Measurements from ENCODE around the gene TMEM143.

Gene TMEM143

DNA sequence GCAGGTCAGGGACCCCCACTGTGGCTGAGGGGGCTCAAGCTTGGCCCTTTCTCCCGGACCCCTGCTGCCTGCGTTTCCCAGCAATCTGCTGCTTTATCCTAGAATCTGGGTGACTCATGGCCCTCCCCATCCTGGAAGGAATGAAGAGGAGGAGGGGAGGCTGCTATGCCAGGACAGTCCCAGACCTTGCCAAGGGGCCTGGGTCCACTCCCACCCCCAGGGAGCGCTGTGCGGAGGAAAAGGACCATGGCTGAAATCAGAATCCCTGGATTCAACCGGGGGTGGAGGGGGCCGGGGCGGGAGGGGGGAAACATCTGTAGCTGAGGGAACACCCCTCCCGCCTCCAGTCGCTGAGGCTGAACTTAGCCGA is 73.4 kb downstream of the TMEM143 start:
- TF ChIP-seq TCF12 (IDR thresholded peaks at IDR 0.05; ENCODE audit: low read depth) (no peak), TEAD4 (IDR thresholded peaks at IDR 0.05) (no peak), TAF1 (IDR thresholded peaks at IDR 0.05; ENCODE audit: low read depth) (no peak), EP300 (IDR thresholded peaks at IDR 0.05; ENCODE audit: borderline replicate concordance) (no peak), CREB1 (IDR thresholded peaks at IDR 0.05; ENCODE audit: low read depth) (no peak), ZBTB7A (IDR thresholded peaks at IDR 0.05; ENCODE audit: low read depth) (no peak), CEBPB (IDR thresholded peaks at IDR 0.05) (no peak), YY1 (IDR thresholded peaks at IDR 0.05; ENCODE audit: low read depth) (no peak), FOXM1 (IDR thresholded peaks at IDR 0.05; ENCODE audit: borderline replicate concordance, low read depth) (no peak)
- TF ChIP-seq, protein P1, sequence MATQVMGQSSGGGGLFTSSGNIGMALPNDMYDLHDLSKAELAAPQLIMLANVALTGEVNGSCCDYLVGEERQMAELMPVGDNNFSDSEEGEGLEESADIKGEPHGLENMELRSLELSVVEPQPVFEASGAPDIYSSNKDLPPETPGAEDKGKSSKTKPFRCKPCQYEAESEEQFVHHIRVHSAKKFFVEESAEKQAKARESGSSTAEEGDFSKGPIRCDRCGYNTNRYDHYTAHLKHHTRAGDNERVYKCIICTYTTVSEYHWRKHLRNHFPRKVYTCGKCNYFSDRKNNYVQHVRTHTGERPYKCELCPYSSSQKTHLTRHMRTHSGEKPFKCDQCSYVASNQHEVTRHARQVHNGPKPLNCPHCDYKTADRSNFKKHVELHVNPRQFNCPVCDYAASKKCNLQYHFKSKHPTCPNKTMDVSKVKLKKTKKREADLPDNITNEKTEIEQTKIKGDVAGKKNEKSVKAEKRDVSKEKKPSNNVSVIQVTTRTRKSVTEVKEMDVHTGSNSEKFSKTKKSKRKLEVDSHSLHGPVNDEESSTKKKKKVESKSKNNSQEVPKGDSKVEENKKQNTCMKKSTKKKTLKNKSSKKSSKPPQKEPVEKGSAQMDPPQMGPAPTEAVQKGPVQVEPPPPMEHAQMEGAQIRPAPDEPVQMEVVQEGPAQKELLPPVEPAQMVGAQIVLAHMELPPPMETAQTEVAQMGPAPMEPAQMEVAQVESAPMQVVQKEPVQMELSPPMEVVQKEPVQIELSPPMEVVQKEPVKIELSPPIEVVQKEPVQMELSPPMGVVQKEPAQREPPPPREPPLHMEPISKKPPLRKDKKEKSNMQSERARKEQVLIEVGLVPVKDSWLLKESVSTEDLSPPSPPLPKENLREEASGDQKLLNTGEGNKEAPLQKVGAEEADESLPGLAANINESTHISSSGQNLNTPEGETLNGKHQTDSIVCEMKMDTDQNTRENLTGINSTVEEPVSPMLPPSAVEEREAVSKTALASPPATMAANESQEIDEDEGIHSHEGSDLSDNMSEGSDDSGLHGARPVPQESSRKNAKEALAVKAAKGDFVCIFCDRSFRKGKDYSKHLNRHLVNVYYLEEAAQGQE (IDR thresholded peaks at IDR 0.05; ENCODE audit: low read depth) = no peak

DNA sequence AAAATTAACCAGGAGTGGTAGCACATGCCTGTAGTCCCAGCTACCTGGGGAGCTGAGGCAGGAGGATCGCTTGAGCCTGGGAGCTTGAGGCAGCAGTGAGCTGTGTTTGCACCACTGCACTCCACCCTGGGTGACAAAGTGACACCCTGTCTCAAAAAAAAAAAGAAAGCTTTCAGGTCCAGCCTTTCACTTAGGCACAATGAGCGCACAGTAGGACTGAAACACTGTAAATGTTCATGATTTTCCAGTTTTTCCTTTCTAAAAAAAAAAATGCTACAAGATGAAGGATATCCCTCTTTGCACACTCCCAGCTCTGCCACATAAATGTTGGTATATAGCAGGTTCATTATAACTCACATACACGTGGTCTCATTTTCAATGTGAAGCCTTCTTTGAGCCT is 76.0 kb downstream of the TMEM143 start:
- TF ChIP-seq, protein P2, sequence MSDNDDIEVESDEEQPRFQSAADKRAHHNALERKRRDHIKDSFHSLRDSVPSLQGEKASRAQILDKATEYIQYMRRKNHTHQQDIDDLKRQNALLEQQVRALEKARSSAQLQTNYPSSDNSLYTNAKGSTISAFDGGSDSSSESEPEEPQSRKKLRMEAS (IDR thresholded peaks at IDR 0.05) = no peak
- TF ChIP-seq NFIC (IDR thresholded peaks at IDR 0.05) (no peak), TCF12 (IDR thresholded peaks at IDR 0.05; ENCODE audit: low read depth) (no peak), YY1 (IDR thresholded peaks at IDR 0.05; ENCODE audit: low read depth) (no peak), ZBTB7A (IDR thresholded peaks at IDR 0.05; ENCODE audit: low read depth) (no peak), EP300 (IDR thresholded peaks at IDR 0.05; ENCODE audit: borderline replicate concordance) (no peak), CREB1 (IDR thresholded peaks at IDR 0.05; ENCODE audit: low read depth) (no peak)
- TF ChIP-seq, protein P3, sequence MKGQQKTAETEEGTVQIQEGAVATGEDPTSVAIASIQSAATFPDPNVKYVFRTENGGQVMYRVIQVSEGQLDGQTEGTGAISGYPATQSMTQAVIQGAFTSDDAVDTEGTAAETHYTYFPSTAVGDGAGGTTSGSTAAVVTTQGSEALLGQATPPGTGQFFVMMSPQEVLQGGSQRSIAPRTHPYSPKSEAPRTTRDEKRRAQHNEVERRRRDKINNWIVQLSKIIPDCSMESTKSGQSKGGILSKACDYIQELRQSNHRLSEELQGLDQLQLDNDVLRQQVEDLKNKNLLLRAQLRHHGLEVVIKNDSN (IDR thresholded peaks at IDR 0.05) = no peak

DNA sequence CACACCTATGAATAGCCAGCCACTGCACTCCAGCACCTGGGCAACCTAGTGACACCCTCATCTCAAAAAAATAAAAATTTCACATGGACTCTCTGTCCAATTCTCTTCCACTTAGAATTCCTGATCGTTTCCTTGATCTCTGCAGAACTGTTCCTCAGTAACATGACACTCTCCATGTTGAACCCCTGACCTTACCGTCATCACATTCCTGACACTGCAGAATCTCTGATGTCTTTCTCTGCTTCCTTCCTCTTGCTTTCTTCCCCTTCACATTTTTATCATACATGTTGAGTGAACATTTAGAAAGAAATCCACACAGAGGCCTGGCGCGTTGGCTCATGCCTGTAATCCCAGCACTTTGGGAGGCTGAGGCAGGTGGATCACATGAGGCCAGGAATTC is 78.8 kb downstream of the TMEM143 start:
- TF ChIP-seq NFIC (IDR thresholded peaks at IDR 0.05) (no peak), TCF12 (IDR thresholded peaks at IDR 0.05; ENCODE audit: low read depth) (no peak), FOXM1 (IDR thresholded peaks at IDR 0.05; ENCODE audit: borderline replicate concordance, low read depth) (no peak), EGR1 (IDR thresholded peaks at IDR 0.05) (no peak), EP300 (IDR thresholded peaks at IDR 0.05; ENCODE audit: borderline replicate concordance) (no peak), TAF1 (IDR thresholded peaks at IDR 0.05; ENCODE audit: low read depth) (no peak), TEAD4 (IDR thresholded peaks at IDR 0.05) (no peak), YY1 (IDR thresholded peaks at IDR 0.05; ENCODE audit: low read depth) (no peak), RAD21 (IDR thresholded peaks at IDR 0.05; ENCODE audit: low read depth) (no peak), CEBPB (IDR thresholded peaks at IDR 0.05) (no peak), ZBTB7A (IDR thresholded peaks at IDR 0.05; ENCODE audit: low read depth) (no peak), CREB1 (IDR thresholded peaks at IDR 0.05; ENCODE audit: low read depth) (no peak)
- TF ChIP-seq, protein P1 (IDR thresholded peaks at IDR 0.05; ENCODE audit: low read depth) = no peak
- TF ChIP-seq, protein P2 (IDR thresholded peaks at IDR 0.05) = no peak
- TF ChIP-seq, protein P3 (IDR thresholded peaks at IDR 0.05) = no peak

DNA sequence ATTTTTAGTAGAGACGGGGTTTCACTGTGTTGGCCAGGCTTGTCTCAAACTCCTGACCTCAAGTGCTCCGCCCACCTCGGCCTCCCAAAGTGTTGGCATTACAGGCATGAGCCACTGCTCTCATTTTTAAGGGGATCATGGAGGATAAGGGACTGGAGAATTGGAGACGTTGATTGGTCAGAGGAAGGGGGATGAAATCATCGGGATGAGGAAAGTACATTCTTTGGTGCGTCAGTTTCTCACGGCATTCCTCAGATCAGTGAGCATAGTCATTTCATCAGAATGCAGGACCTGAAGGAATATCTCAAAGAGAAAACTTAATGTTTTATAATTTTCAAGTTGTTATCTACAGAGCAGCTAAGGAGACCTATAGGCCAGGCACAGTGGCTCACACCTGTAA is 79.8 kb downstream of the TMEM143 start:
- TF ChIP-seq, protein P2 (IDR thresholded peaks at IDR 0.05) = no peak
- no peak for TF ChIP-seq FOXM1 (IDR thresholded peaks at IDR 0.05; ENCODE audit: borderline replicate concordance, low read depth)

All from Ishikawa (cell line).